Activated CD8-positive, alpha-beta T cell treated with anti-CD3 and anti-CD28 coated beads, Interleukin-2, amount 10 ng/mL, durations not matched to agents 7 days and 5 days (primary cell): ENCODE measurements around the gene GNG2. TPM values are rescaled to one million over a fixed set of nuclear protein-coding genes. Genes with fewer than 3 reads are reported as not detected.

Source experiments
- ATAC-seq: fragments of 150-1000 bp; cut with Tn5 transposase; one replicate; pipeline ENCODE4 v1.10.0; 2021; ENCODE audit warnings: moderate library complexity
- CTCF ChIA-PET: fragments of 350-600 bp; sonication (Branson Sonifier 250); formaldehyde crosslinking; loops from one replicate; lab custom pipeline; 2021; ENCODE audit warnings: antibody characterized with exemption; lab: Charles Lee
- POLR2A ChIA-PET: fragments of 350-600 bp; sonication (Branson Sonifier 250); formaldehyde crosslinking; loops from one replicate; lab custom pipeline; 2021; ENCODE audit warnings: antibody characterized with exemption; lab: Charles Lee
- DNase-seq: peaks from one replicate; pipeline ENCODE4 v3.0.0-alpha.2; 2020
- H3K27ac Mint-ChIP-seq: one replicate; pipeline ENCODE4 v1.8.0; 2021; ENCODE audit warnings: mild to moderate bottlenecking, mixed read lengths
- H3K27me3 Mint-ChIP-seq: one replicate; pipeline ENCODE4 v1.8.0; 2021; ENCODE audit warnings: low read depth, mixed read lengths
- H3K36me3 Mint-ChIP-seq: one replicate; pipeline ENCODE4 v1.8.0; 2021; ENCODE audit warnings: low read depth, mixed read lengths
- H3K4me1 Mint-ChIP-seq: one replicate; pipeline ENCODE4 v1.8.0; 2021; ENCODE audit warnings: low read depth, mixed read lengths
- H3K4me3 Mint-ChIP-seq: one replicate; pipeline ENCODE4 v1.8.0; 2021; ENCODE audit warnings: mild to moderate bottlenecking, mixed read lengths
- H3K9me3 Mint-ChIP-seq: one replicate; pipeline ENCODE4 v1.8.0; 2022; ENCODE audit warnings: mixed read lengths; ENCODE audit not compliant: insufficient read depth
- total RNA-seq, 2 experiments: library from RNA; stranded (reverse); gene quantifications; one replicate each; pipeline ENCODE4 v1.2.3, GENCODE V29; 2021

GNG2 gene
- total RNA-seq, 2 experiments from 2014 or later = 293 to 302 TPM

- POLR2A ChIA-PET = interaction anchor here (0.5 kb wide), 1 partner anchor 1099 kb away, joined by 3 read pairs; no protein-coding TSS in a partner anchor
- Mint-ChIP-seq H3K9me3 (no peaks in the 10 kb centered on the region), H3K4me1 (no peaks in the 10 kb centered on the region), H3K27me3 (no peaks in the 10 kb centered on the region), H3K4me3 (no peak overlapping the region), H3K27ac (no peak overlapping the region), H3K36me3 (peaks cover 47% of the 10 kb centered on the region)
- DNase-seq = no peak
- ATAC-seq = no peak
- CTCF ChIA-PET = no interaction called here
Observed at GRCh38 chr14:52010173-52010693, 149.8 kb downstream of the GNG2 start.

GRCh38 chr14:52011523-52011922 is 151.1 kb downstream of the GNG2 start:
- ATAC-seq (no peak), DNase-seq (no peak)
- POLR2A ChIA-PET = no interaction called here
- no peaks in the 10 kb centered on the region for H3K4me1 Mint-ChIP-seq
- H3K36me3 Mint-ChIP-seq = peaks cover 34% of the 10 kb centered on the region
- no peaks in the 10 kb centered on the region for H3K9me3 Mint-ChIP-seq
- no peak overlapping the region for H3K4me3 Mint-ChIP-seq
- CTCF ChIA-PET = no interaction called here
- H3K27me3 Mint-ChIP-seq = peaks cover 7% of the 10 kb centered on the region
- H3K27ac Mint-ChIP-seq = no peak overlapping the region

- Mint-ChIP-seq H3K27me3 (peaks cover 9% of the 10 kb centered on the region), H3K36me3 (peaks cover 30% of the 10 kb centered on the region), H3K9me3 (no peaks in the 10 kb centered on the region), H3K4me1 (no peaks in the 10 kb centered on the region), H3K27ac (no peak overlapping the region), H3K4me3 (no peak overlapping the region)
- POLR2A ChIA-PET = no interaction called here
- CTCF ChIA-PET = interaction anchor here (0.8 to 1.3 kb wide), 3 partner anchors 9 to 34 kb away, joined by 3 read pairs; no protein-coding TSS in a partner anchor
- ATAC-seq (no peak), DNase-seq (no peak)
Observed at GRCh38 chr14:52012635-52013034, 152.2 kb downstream of the GNG2 start.

- CTCF ChIA-PET = interaction anchor here (1.3 to 2.8 kb wide), 2 partner anchors 18 kb away, joined by 3 to 10 read pairs; no protein-coding TSS in a partner anchor
- no peaks in the 10 kb centered on the region for H3K4me1 Mint-ChIP-seq
- H3K36me3 Mint-ChIP-seq = peaks cover 19% of the 10 kb centered on the region
- H3K27ac Mint-ChIP-seq = no peak overlapping the region
- H3K4me3 Mint-ChIP-seq = no peak overlapping the region
- H3K9me3 Mint-ChIP-seq = no peaks in the 10 kb centered on the region
- POLR2A ChIA-PET = no interaction called here
- no peak for DNase-seq
- peak; percentile 41 for ATAC-seq
- H3K27me3 Mint-ChIP-seq = peaks cover 9% of the 10 kb centered on the region
Observed at GRCh38 chr14:52013984-52014600, 153.7 kb downstream of the GNG2 start.

GRCh38 chr14:52014601-52015267 is 154.3 kb downstream of the GNG2 start:
- Mint-ChIP-seq H3K9me3 (no peaks in the 10 kb centered on the region), H3K36me3 (peaks cover 14% of the 10 kb centered on the region), H3K27ac (no peak overlapping the region), H3K4me3 (no peak overlapping the region), H3K27me3 (peaks cover 9% of the 10 kb centered on the region), H3K4me1 (no peaks in the 10 kb centered on the region)
- ChIA-PET POLR2A (no interaction called here), CTCF (interaction anchor here (0.5 to 2.8 kb wide), 3 partner anchors 19 to 537 kb away, joined by 3 to 10 read pairs (median 3); no protein-coding TSS in a partner anchor)
- no peak for DNase-seq
- no peak for ATAC-seq

- H3K9me3 Mint-ChIP-seq = no peaks in the 10 kb centered on the region
- ChIA-PET CTCF (interaction anchor here (0.5 to 2.8 kb wide), 3 partner anchors 20 to 536 kb away, joined by 3 to 10 read pairs (median 3); no protein-coding TSS in a partner anchor), POLR2A (no interaction called here)
- ATAC-seq (peak; percentile 28), DNase-seq (peak; percentile 33)
- no peak overlapping the region for H3K4me3 Mint-ChIP-seq
- H3K27me3 Mint-ChIP-seq = peaks cover 9% of the 10 kb centered on the region
- no peak overlapping the region for H3K27ac Mint-ChIP-seq
- peaks cover 12% of the 10 kb centered on the region for H3K36me3 Mint-ChIP-seq
- peaks cover 7% of the 10 kb centered on the region for H3K4me1 Mint-ChIP-seq
Observed at GRCh38 chr14:52015411-52016030, 155.1 kb downstream of the GNG2 start.

- CTCF ChIA-PET = no interaction called here
Observed at GRCh38 chr14:52018252-52018651, 157.8 kb downstream of the GNG2 start.

GRCh38 chr14:52018970-52019369 is 158.6 kb downstream of the GNG2 start:
- Mint-ChIP-seq H3K9me3 (peaks cover 5% of the 10 kb centered on the region), H3K27me3 (peaks cover 9% of the 10 kb centered on the region), H3K4me1 (peaks cover 35% of the 10 kb centered on the region), H3K27ac (no peak overlapping the region), H3K36me3 (peaks cover 5% of the 10 kb centered on the region), H3K4me3 (no peak overlapping the region)
- POLR2A ChIA-PET = interaction anchor here (0.6 kb wide), 1 partner anchor 16 kb away, joined by 3 read pairs; no protein-coding TSS in a partner anchor
- CTCF ChIA-PET = interaction anchor here (2.3 to 2.4 kb wide), 2 partner anchors 23 to 254 kb away, joined by 7 to 10 read pairs; no protein-coding TSS in a partner anchor
- ATAC-seq (no peak), DNase-seq (no peak)

More at GRCh38 chr14:52018252-52018651, 157.8 kb downstream of the GNG2 start:
- Mint-ChIP-seq H3K27ac (no peak overlapping the region), H3K4me1 (peaks cover 33% of the 10 kb centered on the region), H3K27me3 (peaks cover 9% of the 10 kb centered on the region), H3K36me3 (no peaks in the 10 kb centered on the region), H3K9me3 (peaks cover 5% of the 10 kb centered on the region), H3K4me3 (no peak overlapping the region)
- DNase-seq = no peak
- ATAC-seq = no peak
- POLR2A ChIA-PET = no interaction called here

Other genes with a start within 250 kb of the GNG2 start
- gene FRMD6, start 208.7 kb upstream of the GNG2 start, total RNA-seq = 1 to 10 TPM; 3.2 to 3.5 TPM
- gene RTRAF, start 128.9 kb downstream of the GNG2 start, total RNA-seq = 100 to 1,000 TPM; 201 to 206 TPM
- gene NID2, start 208.4 kb downstream of the GNG2 start, total RNA-seq = under 1 TPM; 0.18 to 0.29 TPM